B cell (primary cell): ENCODE data around the gene RAB26.

Source experiments
- CTCF ChIP-seq: fragments of 200-600 bp; IDR thresholded peaks from one replicate; pipeline ENCODE4 v1.8.0; 2022; ENCODE audit warnings: antibody characterized with exemption, mild to moderate bottlenecking
- EZH2 ChIP-seq: IDR thresholded peaks from 2 replicates; pipeline ENCODE4 v1.6.1; 2012; ENCODE audit warnings: borderline replicate concordance, low read depth, mild to moderate bottlenecking, moderate library complexity, low read length; ENCODE audit not compliant: insufficient read depth, poor library complexity, severe bottlenecking

- no peak for TF ChIP-seq EZH2
- TF ChIP-seq CTCF: no peak
Observed at GRCh38 chr16:2148714-2149629, 547 bp downstream of the RAB26 start.
